NCI-H226 (cell line): ENCODE data around the gene ARL11.

Experiments used
- DNase-seq: peaks from one replicate; pipeline ENCODE4 v3.0.0-alpha.2; 2015

Gene ARL11

GRCh38 chr13:49649963-49650312 is 21.6 kb downstream of the ARL11 start:
- no peak for DNase-seq

DNA sequence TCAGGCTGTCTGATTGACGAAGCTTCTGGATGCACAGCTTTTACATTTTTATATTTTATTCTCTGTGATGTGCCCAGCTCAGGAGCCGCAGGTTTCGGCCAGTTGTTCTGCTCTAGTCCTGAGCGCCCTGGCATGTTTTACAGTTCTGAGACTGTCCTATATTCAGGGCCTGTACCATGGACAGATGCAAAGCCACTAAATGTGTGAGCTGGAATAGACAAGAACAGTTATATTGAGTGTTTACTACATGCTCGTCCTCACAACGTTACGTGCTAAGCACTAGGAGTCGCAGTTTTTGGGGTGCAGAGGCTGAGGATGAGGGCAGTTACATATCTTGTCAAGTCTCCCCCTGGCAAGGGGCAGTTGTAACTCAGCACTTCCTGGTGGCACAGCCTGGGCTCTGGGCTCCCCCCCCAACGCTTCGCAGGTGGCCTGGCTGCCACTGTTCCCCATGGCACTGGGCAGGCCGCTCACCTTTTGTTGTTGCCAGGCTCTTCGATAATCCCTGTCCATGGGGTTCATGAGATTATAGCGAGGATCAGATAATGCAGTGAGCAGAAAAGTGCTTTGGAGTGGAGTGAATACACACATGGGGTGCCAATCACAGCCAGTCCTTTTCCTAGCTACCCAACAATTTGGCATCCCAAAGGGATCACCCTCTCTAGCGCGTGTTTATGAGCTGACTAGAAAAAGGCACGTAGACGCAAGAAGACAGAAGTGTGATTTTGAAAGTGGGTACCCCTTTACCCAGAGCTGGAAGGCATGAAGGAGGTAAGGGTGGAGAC is 23.5 kb downstream of the ARL11 start:
- no peak for DNase-seq

DNA sequence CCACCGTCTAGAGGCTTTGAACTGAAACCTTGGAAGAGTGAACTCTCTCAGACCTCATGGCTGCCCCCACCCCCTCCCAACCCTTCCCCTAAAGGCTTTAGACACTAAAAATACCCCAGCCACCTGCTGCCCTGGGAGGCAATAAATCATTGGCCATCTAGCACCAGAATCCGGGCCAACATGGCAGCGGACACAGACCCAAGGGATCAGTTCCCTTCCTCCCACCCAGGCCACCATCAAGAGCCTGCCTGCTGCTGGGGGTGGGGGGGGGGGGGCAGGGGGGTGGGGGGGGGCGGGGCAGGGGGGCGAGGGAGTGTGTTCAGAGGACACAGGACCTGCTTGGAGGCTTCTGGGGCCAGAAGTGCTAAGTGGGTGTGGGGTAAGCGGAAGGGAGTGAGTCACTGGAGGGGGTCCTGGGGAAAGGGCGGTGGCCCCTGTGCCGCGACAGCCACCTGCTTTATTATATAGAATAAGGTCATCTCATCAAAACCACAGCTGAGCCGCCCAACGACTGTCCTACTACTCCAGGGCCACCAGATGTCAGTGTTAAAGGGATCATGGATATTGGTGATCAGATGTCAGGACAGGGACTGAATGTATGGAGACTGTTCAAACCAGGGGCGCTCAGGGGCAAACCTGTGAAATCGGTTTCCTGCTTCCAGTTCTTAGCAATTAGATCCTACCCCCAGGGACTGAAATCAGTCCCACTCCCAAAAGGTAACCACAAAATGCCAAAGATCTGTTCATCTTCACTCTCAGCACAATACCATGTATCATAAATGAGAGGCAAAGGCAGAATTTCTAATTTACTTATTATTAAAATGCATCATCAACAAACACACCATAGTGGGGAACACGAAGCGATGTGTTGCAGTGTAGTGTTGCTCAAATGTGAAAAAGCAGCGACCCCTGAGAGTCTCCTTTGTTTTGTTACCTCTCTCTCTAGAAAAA is 24.3 kb downstream of the ARL11 start:
- no peak for DNase-seq

DNA sequence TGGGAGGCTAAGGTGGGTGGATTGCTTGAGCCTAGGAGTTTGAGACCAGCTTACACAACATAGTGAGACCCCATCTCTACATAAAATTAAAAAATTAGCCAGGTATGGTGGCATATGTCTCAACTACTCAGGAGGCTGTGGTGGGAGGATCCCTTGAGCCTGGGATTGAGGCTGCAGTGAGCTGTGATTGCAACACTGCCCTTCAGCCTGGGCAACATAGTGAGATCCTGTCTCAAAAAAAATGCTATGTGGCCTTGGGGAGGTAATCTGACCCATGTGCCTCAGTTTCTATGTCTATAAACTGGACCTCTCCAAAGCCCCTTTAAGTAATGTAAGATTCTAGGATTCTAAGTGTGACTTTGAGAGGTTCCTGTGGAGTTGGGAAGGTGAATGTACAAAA is 25.2 kb downstream of the ARL11 start:
- no peak for DNase-seq

DNA sequence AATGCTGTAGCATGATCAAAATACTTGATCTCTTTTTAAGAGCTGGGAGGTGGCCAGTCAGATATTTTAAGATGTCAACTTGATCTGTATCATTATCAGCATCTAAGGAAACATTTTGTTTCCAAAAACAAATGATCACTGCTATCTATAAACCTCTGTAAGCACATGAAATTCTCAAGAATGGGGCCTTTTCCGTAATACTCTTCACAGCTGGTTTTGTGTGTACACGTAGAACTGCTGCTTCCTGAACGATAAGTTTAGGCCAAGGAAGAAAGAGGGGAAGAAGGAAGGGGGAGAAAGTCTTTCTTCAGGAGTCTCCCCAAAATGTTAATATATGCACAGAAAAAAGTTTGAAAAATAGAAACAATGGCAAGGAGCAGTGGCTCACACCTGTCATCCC is 25.7 kb downstream of the ARL11 start:
- no peak for DNase-seq

DNA sequence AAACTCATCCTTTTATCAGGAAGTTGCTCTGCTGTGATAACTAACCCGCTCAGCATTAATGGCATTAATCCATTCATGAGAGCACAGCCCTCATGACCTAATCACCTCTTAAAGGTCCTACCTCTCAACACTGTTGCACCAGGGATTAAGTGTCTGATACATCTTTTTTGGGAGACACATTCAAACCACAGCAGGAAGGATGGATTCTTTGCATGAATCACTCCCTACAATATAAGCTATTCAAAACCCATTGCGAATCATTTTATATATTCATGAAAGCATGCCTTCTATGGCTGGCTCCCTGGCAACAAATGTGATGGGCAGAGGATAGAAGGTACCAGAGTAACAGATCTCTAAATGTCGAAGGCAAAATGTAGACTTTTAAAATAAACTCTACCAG is 27.6 kb downstream of the ARL11 start:
- DNase-seq, result no peak

DNA sequence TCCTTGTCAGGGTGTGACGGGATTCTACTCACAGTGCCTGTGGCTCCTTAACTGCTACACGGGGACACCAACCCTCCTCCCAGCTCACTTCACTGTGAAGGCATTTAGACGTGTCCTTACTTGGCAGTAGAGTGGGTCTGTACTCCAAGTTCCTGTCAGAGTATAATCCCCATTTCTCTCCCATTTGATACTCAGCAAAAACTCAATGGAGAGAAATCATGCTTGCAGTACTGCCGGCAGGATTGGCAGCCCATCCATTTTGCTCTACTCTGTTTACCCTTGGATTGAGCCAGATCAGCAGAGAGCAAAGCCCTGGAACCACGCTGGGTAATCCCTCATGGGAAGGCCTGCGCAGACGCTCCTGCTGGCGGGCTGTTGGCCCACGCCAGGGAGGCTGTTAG is 28.9 kb downstream of the ARL11 start:
- no peak for DNase-seq

DNA sequence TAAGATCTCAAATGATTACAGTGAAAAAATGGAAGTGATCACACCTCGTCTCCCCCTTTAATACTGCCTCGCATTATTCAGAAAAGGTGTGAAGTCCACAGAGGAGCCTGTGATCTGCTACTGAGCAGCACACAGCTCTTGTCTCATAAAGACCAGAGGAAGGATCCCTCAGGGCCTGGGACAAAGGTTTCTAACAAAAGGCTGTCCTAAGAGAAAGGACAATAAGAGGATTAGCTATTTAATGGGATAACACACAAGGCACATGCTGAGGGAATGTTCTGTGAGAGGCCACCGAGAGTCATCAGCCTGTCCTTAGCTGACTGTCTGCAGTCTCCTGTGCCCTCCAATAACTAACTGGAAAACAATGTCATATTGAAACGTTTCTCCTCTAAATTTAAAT is 36.3 kb downstream of the ARL11 start:
- no peak for DNase-seq

GRCh38 chr13:49667773-49668172 is 39.5 kb downstream of the ARL11 start:
- DNase-seq, result peak; percentile 35

GRCh38 chr13:49669735-49670309 is 41.5 kb downstream of the ARL11 start:
- DNase-seq, result peak; percentile 48

GRCh38 chr13:49670828-49671227 is 42.5 kb downstream of the ARL11 start:
- DNase-seq, result no peak

- no peak for DNase-seq
Measured at GRCh38 chr13:49676581-49677298, 48.4 kb downstream of the ARL11 start.

DNA sequence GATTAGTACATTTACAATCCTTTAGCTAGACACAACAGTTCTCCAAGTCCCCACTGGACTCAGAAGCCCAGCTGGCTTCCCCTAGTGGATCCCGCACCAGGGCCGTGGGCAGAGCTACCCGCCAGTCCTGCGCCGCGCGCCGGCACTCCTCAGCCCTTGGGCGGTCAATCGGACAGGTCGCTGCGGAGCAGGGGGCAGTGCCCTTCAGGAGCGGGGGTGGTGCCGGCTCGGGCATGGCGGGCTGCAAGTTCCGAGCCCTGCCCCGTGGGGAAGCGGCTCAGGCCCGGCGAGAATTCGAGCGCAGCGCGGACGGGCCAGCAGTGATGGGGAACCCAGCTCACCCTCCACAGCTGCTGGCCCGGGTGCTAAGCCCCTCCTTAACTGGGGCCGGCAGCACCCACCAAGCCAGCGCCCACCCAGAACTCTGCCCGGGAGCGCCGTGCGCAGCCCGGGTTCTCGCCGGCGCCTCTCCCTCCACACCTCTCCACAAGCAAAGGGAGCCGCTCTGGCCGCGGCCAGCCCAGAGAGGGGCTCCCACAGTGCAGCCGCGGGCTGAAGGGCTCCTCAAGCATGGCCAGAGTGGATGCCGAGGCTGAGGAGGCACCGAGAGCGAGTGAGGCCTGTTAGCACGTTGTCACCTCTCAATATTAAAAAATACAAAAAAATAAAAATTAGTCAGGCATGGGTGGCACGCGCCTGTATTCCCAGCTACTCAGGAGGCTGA is 50.0 kb downstream of the ARL11 start:
- no peak for DNase-seq

DNA sequence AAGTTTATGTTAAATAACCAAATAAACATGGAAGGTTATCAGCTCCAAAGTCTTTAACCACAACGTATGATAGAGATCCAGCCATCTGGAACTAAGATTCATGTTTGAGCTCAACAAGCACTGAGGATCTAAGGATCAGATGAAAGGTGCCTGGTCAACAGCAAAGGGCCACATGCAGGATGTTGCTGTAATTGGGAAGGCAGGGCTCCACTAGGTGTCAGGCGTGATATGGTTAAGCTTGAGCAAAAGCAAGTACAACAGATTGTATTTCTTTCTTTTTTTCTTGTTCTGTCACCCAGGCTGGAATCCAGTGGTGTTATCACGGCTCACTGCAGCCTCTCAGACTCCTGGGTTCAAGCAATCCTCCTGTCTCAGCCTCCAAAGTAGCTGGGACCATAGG is 50.9 kb downstream of the ARL11 start:
- no peak for DNase-seq

- DNase-seq, result no peak
Measured at GRCh38 chr13:49681842-49682435, 53.6 kb downstream of the ARL11 start.
